ENCODE data around the gene OOSP3.
"Not testable (repeated sequence)": the region's sequence is repeated elsewhere in the genome, so short reads cannot be mapped to it uniquely, and the experiment has no call there.

The OOSP3 gene

DNA sequence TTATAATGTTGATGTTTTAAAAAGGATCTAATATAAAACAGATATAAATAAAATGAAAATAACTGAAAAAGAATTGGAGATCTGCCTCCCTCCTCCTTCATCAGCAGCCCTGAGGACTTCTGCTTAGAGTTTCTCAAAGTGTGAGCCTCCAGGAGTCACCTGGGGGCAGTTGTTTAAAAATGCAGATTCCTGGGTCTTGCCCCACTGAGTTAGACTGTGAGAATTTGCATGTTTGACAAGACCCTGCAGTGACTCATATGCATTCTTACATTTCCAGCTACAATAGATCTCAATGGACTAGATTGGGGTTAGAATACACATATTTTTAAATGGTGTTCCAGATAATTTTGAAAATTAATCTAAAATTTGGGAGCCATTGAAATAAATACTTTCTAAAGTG lies 798 bp upstream of the OOSP3 start:
- DNase-seq = no peak

DNA sequence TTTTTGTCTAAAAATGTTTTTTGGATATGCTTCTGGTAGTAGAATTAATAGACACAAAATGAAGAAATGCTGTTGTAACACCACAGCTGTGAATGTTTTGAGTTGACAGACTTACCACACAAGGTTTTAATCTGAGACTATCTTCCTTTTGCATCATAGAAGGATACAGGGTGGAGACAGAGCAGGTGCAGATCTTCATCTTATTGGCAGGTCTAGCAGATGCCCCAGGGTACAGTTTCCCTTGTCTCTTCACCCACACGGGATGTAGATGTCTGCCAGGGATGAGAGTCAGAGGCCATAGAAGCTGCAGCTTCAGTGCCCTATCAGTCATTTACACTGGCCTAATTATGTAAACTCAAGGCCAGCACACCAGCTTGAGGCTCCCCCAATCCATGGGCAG lies 985 bp downstream of the OOSP3 start:
- DNase-seq = no peak

- no peak for DNase-seq
Measured at GRCh38 chr11:59883597-59883996, 5.0 kb downstream of the OOSP3 start.

DNA sequence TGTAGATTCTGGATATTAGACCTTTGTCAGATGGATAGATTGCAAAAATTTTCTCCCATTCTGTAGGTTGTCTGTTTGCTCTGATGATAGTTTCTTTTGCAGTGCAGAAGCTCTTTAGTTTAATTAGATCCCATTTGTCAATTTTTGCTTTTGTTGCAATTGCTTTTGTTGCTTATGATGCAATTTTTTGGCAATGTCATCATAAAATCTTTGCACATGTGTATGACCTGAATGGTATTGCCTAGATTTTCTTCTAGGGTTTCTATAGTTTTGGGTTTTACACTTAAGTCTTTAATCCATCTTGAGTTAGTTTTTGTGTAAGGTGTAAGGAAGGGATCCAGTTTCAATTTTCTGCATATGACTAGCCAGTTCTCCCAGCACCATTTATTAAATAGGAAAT lies 8.6 kb downstream of the OOSP3 start:
- not testable (repeated sequence) for DNase-seq

DNA sequence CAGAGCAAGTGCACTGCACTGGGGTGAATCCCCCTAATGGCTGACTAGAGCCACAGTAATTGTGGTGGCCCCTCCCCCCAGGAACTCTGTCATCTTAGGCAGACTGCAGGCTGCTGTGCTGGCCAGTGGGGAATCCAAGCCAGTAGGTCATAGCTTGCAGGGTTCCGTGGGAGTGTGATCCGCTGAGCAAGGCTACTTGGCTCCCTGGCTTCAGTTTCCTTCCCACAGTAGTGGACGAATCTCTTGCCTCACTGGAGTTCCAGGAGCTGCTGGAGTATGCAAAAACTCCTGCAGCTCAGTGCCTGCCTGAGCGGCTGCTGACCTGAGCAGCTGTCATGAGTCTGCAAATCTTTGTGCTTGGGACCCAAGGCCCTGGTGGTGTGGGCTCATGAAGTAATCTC lies 13.2 kb downstream of the OOSP3 start:
- DNase-seq = peak in 1 of 2 experiments; percentile 26

GRCh38 chr11:59894616-59895015 lies 16.0 kb downstream of the OOSP3 start:
- no peak for DNase-seq

DNA sequence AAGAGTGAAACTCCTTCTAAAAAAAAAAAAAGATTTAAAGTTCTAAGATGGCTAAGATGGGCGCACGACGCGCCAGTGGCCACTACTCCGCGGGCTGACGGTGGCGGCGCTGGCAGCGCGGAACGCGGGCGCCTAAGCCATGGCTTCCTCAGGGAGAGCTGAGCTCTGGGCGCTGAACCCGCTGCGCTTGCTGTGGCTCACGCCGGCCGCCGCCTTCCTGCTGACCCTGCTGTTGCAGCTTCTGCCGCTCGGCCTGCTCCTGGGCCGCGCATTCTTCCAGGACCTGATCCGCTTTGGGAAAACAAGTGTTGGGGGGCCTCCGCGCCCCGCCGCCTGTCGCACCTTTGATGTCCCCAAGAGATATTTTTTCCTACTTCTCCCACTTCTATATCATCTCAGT lies 19.5 kb downstream of the OOSP3 start:
- no peak for DNase-seq

DNA sequence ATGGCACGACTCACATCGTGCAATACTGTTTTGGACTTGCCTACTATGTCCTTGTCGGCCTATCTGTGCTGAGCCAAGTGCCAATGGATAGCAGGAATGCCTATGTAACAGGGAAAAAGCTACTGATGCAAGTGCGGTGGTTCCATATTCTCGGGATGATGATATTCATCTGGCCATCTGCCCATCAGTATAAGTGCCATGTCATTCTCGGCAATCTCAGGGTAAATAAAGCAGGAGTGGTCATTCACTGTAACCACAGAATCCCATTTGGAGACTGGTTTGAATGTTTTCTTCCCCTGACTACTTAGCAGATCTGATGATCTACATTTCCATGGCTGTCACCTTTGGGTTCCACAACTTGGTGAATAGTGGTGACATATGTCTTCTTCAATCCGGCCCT lies 20.1 kb downstream of the OOSP3 start:
- no peak for DNase-seq

- DNase-seq = no peak
Measured at GRCh38 chr11:59899532-59899931, 20.9 kb downstream of the OOSP3 start.

GRCh38 chr11:59900366-59901126 lies 22.0 kb downstream of the OOSP3 start:
- no peak for DNase-seq

DNA sequence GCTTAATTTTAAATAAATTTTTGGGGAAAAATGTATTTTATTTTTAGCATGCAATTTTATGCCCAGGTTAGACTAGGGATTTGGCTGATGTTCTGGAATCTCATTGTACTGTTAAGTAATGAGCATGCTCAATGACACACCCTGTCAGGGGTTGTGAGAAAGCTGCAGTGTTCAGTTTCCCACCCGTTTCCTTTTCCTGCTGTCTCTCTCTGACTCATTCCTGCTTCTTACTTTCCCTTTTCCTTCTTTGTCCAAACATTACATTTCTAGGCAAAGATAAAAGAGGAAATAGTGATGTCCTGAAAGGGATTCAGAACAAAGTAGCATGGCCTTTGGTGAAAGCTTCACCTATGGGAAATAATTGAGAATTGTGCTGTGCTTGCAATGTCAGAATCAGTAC lies 22.7 kb downstream of the OOSP3 start:
- DNase-seq = no peak

DNA sequence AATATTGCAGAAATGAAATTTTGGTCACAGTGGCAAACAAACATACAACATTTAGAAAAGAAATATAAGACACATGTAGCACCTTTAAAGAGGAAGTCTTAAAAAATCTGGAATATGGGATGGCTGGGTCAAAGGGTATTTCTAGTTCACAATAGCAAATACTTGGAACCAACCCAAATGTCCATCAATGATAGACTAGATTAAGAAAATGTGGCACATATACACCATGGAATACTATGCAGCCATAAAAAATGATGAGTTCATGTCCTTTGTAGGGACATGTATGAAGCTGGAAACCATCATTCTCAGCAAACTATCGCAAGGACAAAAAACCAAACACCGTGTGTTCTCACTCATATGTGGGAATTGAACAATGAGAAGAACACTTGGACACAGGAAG lies 25.0 kb downstream of the OOSP3 start:
- not testable (repeated sequence) for DNase-seq

- no peak for DNase-seq
Measured at GRCh38 chr11:59918480-59918879, 39.9 kb downstream of the OOSP3 start.

DNA sequence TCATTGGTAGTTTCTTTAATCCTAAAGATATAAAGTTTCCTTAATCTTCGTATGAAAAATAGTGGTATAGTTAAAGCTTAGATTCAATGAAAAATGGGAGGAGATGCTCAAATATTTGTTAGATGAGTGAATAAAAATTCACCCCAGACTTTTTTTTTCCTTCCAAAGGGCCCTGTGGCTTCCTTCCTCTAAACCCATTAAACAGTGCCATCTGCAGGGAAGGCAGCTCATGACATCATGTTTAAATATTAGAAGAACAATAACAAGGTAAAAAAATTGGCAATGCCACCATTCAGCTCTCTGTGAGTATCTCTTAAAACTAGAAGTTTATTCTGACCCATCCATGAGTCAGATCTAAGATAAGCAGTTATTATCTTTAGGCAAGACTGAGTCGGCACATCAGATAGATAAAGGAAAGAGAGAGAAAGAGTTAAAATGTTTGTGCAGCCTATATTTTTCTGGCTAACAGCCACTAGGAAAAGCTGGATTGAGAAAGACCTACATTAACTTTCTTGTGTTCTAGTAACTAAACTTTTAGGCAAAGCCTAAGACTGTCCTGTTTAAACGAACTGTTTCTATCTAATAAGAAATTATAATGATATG lies 40.5 kb downstream of the OOSP3 start:
- peak in 1 of 2 experiments; percentile 31 for DNase-seq

DNA sequence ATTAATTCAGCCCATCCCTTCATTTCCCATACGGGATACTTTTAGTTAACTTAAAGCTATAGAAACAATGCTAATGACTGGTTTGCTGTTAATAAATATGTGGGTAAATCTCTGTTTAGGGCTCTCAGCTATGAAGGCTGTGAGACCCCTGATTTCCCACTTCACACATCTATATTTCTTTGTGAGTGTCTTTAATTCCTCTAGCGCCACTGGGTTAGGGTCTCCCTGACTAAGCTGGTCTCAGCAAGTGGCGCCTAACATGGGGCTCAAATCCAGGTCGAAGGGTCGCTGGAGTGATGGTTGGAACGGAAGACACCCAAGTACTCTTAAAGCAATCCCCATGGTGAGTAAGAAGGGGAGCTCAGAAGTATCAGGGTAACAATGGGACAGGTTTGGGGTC lies 45.2 kb downstream of the OOSP3 start:
- no peak for DNase-seq

DNA sequence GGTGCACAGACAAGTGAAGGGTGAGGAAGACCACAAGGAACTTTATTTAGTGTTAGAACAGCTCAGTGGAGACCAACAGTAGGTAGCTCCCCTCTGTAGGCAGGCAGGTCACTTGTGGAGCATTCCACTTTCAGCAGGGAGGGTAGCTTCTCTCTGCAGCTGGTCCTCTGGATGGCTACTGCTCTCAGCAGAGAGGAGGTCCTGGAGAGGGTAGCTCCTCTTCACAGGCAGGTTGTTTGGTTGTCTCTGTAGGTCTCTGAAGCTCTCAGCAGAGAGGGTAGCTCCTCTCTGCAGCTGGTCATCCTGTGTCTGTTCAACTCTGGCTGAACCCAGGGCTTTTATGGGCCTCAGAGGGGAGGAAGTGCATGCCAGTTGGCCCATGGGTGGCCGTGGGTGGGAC lies 53.1 kb downstream of the OOSP3 start:
- DNase-seq = no peak

DNA sequence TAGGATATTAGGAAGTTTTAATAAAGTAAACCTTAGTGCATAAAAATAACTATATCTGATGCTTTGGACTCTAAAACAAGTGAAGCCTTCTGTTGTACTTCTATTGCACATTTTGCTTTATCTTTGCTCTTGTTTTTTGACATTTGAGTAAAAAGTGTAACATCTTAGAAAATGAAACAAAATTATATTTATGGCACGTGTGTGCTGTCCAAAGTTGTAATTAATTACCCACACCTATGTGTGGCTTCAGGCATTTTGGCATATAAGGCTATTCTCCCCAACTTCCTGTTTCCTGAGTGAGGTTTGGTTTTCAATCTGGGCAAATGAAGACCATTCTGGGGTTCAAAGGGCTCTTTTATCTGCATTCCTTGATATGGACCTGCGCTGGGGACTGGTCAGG lies 59.5 kb downstream of the OOSP3 start, which contains the start of gene OOSP1:
OOSP1 (plus strand) TSS at position 301 of the 400 bp plus-strand sequence; CDS start at position 324, 23 bp downstream.
- DNase-seq = no peak

GRCh38 chr11:59938718-59939117 lies 60.1 kb downstream of the OOSP3 start:
- no peak for DNase-seq

- no peak for DNase-seq
Measured at GRCh38 chr11:59939482-59939881, 60.9 kb downstream of the OOSP3 start.

DNA sequence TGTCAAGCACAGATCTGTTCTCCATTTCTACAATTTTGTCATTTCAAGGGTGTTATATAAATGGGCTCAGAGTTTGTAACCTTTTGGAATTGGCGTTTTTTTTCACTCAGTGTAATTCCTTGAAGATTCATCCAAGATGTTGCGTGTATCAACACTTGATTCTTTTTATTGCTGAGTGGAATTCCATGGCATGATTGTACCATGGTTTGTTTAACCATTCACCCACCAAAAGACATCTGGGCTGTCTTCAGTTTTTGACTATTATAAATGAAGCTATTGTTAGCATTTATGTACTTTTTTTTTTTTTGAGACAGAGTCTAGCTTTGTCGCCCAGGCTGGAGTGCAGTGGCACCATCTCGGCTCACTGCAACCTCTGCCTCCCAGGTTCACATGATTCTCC lies 62.5 kb downstream of the OOSP3 start:
- DNase-seq = no peak

GRCh38 chr11:59943997-59944714 lies 65.6 kb downstream of the OOSP3 start:
- no peak for DNase-seq

- peak in 1 of 2 experiments; percentile 7 for DNase-seq
Measured at GRCh38 chr11:59944720-59945119, 66.1 kb downstream of the OOSP3 start.
